GM21360 (cell line): Measurements from ENCODE around the gene ANKRD39.
A peak's percentile ranks its signal among the peaks of the same experiment; 100 is the strongest.

ENCODE experiments used
- ATAC-seq: cut with Tn5 transposase; IDR thresholded peaks from one replicate; pipeline ENCODE4 v1.9.1; 2021; ENCODE audit warnings: mild to moderate bottlenecking, moderate library complexity; ENCODE audit not compliant: unreplicated experiment

ANKRD39 gene

DNA sequence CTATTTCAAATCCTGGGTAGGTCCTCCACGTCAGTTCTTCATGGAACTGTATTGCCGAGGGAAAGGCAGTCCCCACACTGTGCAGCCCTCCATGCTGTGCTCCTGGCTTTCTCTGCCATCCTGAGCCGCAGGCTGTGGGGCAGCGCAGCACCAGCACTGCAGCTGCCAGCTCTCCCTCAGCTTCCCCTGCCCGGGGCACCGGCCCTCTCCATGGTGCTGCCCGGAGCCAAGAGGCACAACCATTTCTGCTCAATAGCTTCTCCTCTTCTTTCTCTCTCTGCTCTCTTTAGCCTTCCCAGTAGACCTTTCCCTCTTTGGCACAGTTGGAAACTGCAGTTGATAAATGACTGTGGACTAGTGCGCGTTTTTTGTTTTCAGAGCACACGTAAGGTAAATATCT is 26.1 kb downstream of the ANKRD39 start:
- no peak for ATAC-seq

DNA sequence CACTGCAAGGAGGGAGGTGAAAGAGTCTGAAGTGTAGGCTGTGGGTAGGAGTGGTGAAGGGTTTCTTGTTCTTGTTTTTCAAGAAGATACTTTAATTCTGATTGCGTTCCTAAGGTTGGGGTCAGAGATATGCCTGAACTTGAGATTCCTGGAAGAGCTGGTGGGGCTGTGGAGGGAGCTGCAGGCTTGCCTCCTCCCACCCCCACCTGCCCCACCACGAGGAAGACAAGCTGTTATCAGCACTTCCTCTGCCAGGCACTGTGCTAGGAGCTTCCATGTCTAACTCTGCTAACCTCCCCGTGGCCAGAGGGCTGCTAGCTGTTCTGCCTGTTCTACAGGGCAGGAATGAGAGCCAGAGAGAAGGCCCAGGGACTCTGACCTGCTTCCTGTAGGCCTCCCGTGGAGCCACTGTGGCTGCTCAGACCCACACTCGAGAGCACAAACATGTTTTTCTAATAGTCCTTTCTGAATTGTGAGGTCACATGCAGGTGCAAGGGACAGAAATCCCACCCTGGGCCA is 27.7 kb downstream of the ANKRD39 start:
- no peak for ATAC-seq

DNA sequence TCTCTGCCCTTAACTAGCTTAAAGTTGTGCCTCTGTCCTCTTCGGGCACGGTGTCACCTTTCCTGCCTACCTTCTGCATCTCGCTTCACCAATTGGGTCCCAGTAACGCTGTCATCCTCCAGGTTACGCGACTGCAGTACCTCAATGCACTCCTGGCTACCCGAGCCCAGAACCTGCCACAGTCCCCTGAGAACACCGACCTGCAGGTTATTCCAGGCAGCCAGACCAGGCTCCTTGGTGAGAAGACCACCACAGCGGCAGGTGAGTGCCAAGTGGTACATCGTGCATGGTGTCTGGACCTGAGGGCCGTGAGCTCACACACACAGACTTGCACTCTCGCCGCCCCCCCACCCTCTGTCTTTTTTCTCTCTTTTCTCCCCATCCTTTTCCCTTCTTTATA is 28.9 kb downstream of the ANKRD39 start:
- no peak for ATAC-seq

DNA sequence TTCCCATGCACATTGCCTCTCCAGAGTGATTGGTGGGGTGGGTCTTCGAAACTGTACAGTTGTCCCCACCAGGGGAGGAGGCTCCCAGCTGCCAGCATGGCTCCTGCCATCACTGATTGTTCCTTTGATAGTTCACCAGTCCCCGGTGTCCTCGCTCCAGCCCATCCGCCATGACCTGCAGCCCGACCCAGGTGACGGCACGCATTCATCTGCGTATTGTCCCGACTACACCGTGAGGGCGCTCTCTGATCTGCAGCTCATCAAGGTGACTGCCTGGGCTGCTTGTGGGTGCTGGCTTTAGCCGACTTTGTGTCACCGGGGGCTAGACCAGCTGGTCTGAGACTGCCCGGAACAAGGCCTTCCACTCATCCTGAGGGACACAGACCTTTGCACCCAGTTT is 29.4 kb downstream of the ANKRD39 start:
- no peak for ATAC-seq

DNA sequence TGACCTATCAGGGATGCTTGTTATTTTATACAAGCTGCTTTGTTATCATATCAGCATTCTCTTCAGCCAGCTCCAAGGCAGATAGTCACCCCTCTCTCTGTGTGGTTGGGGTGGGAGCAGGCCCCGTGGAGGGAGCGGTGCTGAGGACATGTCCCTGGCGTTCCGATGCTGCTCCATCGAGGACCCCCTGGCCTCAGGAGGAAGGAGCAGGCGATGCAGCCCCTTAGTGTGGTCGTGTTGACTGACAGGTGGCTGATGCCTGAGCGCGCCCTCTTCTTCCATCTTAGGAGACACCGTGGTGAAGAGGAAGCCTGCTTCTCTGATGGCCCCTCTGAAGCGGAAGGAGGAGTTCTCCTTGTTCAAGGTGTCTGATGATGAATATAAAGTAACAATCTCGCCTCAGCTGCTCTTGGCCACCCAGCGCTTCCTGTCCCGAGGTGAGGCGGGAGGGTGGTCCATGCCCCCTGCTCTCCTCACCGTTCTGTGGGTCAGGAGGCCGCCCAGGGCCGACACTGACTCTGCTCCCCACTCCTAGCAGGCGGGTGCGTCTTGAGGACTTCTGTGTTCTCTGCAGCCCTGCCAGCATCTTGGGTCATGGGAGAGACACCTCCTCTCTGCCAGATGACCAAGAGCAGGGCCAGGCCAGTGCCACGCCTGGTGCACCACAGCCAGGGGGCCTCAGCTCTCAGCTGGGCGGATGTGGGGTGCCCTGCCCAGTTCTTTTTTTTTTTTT is 31.1 kb downstream of the ANKRD39 start:
- no peak for ATAC-seq

DNA sequence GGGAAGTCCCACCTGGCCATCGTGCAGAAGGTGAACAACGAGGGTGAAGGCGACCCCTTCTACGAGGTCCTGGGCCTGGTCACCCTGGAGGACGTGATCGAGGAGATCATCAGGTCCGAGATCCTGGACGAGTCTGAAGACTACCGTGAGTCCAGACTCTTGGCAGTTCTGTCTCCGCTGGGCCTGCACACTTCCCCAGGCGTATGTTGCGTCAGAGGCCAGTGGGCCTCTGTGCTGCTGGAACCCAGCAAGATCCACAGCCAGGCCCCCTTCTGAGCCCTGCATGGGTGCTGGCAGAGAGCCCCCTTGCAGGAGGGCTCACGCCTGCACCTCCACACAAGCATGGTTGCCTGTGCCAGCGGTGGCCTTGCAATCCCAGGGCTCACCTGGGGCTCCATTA is 32.8 kb downstream of the ANKRD39 start:
- no peak for ATAC-seq

DNA sequence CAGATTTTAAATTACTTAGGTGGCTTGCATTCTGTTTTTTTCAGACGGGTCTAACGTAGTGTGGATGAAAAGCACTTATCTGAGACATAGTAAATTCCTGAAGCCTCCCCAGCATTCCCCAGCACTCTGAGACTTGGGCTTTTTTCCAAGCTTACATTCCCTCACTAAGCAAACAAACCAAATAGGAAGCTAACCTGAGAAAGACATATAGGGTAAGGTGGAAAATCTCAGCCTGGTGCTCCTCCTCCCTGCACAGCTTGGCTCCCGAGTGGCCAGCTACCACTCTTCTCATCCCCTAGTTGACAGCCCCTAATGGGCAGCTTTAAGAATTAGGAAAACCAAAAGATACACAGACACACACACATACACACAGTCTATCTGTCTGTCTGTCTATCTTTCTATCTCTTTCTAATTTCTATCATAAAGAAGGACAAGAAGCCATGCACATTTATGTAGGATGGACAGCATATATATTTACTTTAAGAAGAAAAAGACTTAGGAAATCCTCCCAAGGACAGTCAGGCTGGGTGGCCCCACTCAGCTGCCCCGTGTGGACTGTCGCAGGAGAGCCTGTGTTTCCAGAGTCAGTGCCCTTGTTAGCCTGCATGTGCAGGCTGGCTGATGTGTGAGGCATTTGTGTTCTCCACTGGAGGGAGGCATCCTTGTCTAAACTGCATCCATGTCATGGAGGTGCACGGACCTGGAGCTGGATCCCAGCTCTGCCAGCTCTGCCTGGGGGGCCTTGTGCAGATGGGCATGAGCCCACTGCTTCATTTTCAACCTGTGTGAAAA is 33.5 kb downstream of the ANKRD39 start:
- ATAC-seq, result no peak

DNA sequence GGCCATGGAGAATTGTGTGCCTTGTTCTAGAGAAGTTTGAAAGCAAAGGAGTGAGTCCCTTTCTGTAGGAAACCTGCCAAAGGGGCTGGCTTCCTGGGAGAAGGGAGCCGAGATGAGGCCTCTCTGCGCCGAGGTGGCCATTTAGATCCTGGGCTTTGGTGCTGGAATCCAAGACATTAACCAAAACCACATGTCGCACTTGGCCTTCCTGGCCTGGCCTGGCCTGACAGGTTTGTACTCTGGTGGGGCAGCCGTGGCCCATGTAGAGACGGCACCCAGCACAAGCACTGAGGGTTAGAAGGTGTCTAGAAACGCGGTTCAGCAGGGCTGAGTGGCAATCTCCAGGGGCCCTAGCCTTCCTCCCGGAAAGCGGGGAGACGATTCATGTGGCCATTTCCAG is 34.6 kb downstream of the ANKRD39 start:
- no peak for ATAC-seq

DNA sequence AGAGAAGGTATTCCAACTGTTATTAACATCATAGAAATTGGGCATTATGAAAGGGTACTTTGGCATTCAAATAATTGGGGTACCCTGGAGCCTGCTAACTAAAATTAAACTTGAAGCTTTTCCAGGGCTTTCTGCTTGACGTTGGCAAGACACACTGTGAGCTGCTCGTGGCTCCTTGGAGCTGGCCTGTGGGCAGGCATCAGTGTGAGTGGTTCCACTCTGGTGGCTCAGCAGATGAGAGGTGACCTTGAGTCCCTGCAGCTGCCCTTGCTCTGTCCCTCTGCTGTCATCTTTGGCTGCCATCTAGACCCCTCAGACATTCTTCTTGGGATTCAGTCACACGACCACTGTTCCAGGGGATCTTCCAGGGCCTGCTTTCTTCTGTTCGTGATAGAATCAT is 35.0 kb downstream of the ANKRD39 start:
- no peak for ATAC-seq

DNA sequence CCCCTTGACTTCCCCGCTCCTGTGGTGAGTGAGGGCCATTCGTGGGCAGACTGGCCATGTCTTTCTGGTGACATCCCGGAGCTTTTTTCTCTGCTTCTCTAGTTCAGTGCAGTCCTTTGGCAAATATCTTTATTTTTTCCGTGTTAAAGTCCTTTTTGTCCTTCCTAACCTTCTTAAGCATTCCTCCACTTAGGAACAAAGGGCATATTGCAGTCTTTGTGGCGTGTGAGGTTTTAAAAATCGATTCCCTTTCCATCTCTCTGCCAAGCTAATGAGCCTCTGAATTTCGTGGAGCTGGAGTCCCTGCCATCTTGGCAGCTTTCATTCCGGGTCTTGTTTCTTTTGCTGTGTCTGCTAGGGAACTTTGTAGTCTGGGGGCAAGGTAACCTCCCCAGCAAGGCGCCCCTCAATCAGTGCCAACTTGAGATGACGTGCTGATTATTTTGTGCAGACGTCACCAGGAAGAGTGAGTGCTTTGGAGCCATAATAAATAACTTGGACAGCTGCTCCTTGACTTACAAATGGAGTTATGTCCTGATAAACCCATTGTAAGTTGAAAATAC is 36.6 kb downstream of the ANKRD39 start:
- no peak for ATAC-seq

DNA sequence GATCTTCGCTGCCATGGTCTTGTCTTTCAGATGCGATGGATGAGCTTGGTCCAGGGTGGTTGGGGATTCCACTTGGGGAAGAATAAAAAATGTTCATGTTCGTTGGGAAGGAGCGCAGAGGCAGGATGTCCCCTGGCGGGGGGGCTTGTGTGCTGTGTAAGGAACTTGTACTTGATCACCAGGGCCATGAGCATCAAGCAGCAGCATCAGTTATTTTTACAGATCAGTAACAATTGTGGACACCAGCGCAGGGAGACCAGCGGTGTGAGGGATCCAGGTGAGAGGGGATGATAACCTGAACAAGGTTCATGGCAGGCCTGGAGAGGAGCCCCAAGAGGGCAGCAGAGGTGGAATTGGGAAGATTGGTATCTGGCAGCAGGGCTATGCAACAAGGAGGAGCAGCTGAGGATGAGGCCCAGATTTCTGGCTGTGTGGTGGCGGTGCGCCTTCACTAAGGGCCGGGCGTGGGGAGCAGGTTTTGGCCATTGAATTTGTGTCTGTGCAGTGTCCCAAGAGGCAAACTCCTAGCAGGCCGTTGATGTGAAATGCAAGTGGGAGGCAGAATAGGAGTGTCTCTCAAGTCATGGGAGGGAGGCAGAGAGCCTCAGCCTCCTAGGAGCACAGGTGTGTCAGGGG is 37.8 kb downstream of the ANKRD39 start:
- ATAC-seq, result no peak

DNA sequence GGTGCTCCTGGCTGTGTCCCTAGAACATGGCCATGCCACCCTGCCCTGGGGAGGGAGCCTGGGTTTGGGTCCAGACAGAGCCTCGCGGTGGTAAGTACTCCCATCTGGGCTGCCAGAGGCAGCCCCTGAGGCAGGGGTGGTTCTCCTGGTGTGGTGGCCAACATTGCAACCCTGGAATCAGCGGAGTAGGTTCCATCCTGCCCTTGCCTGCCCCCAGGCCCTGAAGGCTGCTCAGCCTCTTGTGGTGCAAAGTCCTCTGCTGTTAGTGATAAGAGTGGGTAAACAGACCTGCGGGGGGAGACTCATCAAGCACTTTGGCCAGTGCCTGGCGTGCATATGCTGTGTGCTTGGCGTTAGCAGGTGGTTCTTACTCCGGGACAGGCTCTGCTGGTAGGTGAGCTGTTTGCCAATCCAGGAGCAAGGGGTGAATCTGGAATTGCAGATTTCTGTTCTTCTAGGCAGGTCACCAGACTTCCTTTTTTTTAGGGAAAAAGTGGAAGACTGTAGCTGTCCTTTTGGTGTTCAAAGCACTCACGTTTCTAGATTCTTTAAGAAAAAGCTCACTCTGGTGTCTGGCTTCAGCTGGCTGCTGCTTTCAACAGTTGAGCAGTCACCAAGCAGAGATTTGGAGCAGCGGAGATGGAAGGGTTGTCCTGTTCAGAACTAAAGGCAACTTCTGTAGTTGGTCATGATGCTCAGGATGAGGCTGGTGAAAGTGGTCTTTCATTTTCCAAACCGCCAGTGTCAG is 38.5 kb downstream of the ANKRD39 start:
- no peak for ATAC-seq

DNA sequence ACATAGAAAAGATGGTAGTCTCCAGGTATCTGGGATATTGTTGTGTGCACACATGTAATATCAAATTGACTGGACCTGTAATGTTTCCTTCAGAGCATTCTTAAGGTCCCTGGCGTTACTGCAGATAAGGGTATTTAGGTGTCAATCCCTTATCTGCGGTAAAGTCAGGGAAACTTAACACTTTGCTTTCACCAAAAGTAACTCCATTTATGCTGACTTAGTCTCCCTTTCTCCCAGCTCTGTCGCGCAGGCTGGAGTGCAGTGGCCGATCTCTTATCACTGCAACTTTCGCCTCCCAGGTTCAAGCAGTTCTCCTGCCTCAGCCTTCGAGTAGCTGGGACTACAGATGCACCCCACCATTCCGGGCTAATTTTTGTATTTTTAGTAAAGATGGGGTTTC is 39.9 kb downstream of the ANKRD39 start:
- ATAC-seq, result no peak

DNA sequence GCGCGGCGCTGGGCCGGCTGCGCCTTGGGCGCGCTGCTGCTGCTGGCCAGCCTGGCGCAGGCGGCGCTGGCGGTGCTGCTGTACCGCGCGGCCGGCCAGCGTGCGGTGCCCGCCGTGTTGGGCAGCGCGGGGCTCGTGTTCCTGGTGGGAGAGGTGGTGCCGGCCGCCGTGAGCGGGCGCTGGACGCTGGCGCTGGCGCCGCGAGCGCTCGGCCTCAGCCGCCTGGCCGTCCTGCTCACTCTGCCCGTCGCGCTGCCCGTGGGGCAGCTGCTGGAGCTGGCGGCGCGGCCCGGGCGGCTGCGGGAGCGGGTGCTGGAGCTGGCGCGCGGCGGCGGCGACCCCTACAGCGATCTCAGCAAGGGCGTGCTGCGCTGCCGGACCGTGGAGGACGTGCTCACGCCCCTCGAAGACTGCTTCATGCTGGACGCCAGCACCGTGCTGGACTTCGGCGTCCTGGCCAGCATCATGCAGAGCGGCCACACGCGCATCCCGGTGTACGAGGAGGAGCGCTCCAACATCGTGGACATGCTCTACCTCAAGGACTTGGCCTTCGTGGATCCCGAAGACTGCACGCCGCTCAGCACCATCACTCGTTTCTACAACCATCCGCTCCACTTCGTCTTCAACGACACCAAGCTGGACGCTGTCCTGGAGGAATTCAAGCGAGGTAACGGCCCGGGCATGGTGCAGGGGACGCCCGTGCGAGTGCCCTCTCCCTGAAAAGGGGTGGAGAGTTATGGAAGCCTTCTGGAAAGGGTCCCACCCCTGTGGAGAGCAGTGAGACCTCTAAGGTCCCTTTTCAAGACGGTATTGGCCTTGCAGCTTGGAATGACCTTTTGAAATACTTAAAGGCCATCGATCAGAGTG is 40.7 kb downstream of the ANKRD39 start:
- no peak for ATAC-seq

DNA sequence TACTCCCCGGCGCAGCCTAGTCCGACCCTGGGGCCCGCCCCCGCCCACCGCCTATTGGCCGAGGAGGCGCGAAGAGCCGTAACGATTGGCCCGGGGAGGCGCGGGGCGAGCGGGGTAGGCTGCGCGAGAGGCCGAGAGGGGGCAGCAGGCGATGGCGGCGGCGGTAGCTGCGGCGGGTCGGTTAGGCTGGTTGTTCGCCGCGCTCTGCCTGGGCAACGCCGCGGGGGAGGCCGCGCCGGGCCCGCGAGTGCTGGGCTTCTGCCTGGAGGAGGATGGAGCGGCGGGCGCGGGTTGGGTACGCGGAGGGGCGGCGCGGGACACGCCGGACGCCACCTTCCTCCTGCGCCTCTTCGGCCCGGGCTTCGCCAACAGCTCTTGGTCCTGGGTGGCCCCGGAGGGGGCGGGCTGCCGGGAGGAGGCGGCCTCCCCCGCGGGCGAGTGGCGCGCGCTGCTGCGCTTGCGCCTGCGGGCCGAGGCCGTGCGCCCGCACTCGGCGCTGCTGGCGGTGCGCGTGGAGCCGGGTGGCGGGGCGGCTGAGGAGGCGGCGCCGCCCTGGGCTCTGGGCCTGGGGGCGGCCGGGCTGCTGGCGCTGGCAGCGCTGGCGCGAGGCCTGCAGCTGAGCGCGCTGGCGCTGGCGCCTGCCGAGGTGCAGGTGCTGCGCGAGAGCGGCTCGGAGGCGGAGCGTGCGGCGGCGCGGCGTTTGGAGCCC is 41.5 kb downstream of the ANKRD39 start, which contains the start of gene CNNM3:
Gene CNNM3 (plus strand): TSS at position 142 of the 709 bp plus-strand sequence. CDS start 10 bp downstream, at position 152.
- ATAC-seq, result peak; percentile 70

DNA sequence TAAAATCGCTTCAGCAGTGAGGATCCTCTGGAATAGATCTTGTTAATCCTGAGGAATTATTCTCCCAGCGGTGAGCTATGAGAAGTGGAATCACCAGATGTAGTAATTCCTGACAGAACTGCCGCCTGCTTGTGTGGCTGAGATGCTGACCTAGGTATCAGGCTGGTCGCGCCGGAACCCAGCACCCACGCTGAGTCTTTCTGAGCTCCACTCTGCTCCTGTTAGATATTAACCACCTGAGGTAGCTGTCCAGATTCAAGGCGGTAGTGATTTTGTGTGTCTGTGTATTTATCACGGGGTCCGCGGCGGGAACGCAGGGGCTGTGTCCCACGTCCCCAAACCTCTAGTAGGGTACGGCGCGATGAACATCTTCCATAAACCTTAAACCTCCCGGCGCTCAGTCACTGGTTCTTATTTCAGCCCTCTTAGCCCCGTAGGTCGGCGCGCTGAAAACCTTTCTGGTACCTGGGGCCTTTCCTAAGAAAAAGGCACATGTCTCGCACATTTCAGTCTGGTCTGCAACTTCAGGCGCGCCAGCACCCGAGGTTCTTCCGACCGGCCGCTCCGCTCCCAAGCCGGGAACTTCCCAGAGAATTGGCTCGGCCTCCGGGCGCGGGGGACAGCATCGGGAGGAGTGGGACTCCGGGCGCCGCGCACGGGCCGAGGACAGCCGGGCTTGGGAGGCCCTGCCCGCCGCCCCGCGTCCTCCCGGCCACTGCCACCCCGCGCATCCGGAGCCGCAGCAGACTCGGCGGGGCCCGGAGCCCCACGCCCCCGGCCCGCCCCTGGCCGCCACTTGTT is 42.3 kb downstream of the ANKRD39 start:
- peak; percentile 7 for ATAC-seq

DNA sequence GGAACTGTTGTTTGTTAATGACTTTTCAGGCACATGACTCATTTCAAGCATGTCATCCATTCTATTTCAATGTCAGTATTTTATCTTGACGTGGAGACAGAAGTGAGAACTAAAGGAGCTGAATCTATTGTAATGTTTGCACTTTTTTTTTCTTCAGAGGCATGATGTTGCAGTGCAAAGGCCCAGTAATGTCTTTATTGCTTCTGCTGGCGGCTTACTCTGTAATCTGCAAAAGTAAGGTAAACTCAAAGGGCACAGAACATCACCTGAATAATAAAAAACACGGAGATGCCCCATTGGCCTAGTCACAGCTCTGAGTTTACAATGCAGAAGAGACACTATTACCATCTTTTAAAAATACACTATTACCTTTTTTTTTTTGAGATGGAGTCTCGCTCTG is 44.2 kb downstream of the ANKRD39 start:
- no peak for ATAC-seq

DNA sequence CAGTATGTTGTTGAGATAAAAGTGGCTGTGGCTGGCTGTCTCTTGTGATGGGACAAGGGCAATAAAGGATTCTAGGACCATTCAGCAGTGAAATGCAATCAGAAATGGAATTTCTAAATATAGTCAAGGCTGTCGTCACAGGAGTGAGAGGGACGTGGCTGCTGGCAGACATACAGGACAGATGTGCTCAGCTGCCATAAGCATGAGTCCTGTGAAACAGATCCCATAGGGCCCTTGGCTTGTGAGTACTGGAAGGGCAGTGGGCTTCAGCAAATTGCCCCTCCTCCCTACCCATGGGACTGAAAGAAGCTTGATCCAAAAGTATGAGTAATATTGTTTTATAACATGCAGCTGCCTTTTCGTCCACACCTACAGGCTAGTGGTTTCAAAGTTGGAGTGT is 45.9 kb downstream of the ANKRD39 start:
- ATAC-seq, result no peak
